Caco-2 (cell line): Measurements from ENCODE around the gene AGO3. TPM values are rescaled to one million over a fixed set of nuclear protein-coding genes. Genes with fewer than 3 reads are reported as not detected.

Source experiments
- BruUV-seq: library from RNA; stranded (reverse); fragments of 400-500 nt; replicated peaks from 2 replicates; lab custom pipeline; 2021; lab: Mats Ljungman, UMichigan
- CTCF ChIA-PET: fragments of 300-600 bp; sonication (Branson Sonifier 250); formaldehyde crosslinking; loops from one replicate; lab custom pipeline; 2022; ENCODE audit warnings: antibody characterized with exemption; lab: Charles Lee
- POLR2A ChIA-PET: fragments of 300-600 bp; sonication (Branson Sonifier 250); formaldehyde crosslinking; loops from one replicate; lab custom pipeline; 2022; ENCODE audit warnings: antibody characterized with exemption; lab: Charles Lee
- DNase-seq, 2 experiments: peaks; one replicate each; pipeline versions ENCODE4 v3.0.0 to v3.0.0-alpha.2; 2020 to 2022
- H3K27me3 ChIP-seq: replicated peaks from 2 replicates; pipeline ENCODE4 v1.6.0; 2011; ENCODE audit warnings: low read length; ENCODE audit not compliant: control insufficient read depth, insufficient read depth
- H3K36me3 ChIP-seq: 2 replicates; pipeline ENCODE4 v1.5.1; 2011; ENCODE audit warnings: low read length; ENCODE audit not compliant: control insufficient read depth, insufficient read depth
- H3K4me1 ChIP-seq: fragments of 250-450 bp; sonication (Bioruptor Pico); 2 replicates; pipeline ENCODE4 v1.5.1; 2020; ENCODE audit warnings: mild to moderate bottlenecking
- H3K4me3 ChIP-seq: 2 replicates; pipeline ENCODE4 v1.5.1; 2011; ENCODE audit warnings: low read depth, mild to moderate bottlenecking, control low read depth, low read length
- H3K9me3 ChIP-seq: fragments of 250-450 bp; sonication (Bioruptor Pico); 2 replicates; pipeline ENCODE4 v1.5.1; 2020; ENCODE audit warnings: mild to moderate bottlenecking, moderate library complexity
- H3K27ac Mint-ChIP-seq: one replicate; pipeline ENCODE4 v1.8.0; 2022; ENCODE audit warnings: mixed read lengths; ENCODE audit not compliant: unreplicated experiment
- H3K27me3 Mint-ChIP-seq: one replicate; pipeline ENCODE4 v1.8.0; 2022; ENCODE audit warnings: mixed read lengths; ENCODE audit not compliant: insufficient read depth, unreplicated experiment
- H3K36me3 Mint-ChIP-seq: one replicate; pipeline ENCODE4 v1.8.0; 2022; ENCODE audit warnings: mild to moderate bottlenecking, mixed read lengths; ENCODE audit not compliant: insufficient read depth, unreplicated experiment
- H3K4me1 Mint-ChIP-seq: one replicate; pipeline ENCODE4 v1.8.0; 2022; ENCODE audit warnings: low read depth, mixed read lengths; ENCODE audit not compliant: unreplicated experiment
- H3K4me3 Mint-ChIP-seq: one replicate; pipeline ENCODE4 v1.8.0; 2022; ENCODE audit warnings: mild to moderate bottlenecking, moderate library complexity, mixed read lengths; ENCODE audit not compliant: unreplicated experiment
- H3K9me3 Mint-ChIP-seq: one replicate; pipeline ENCODE4 v1.8.0; 2022; ENCODE audit warnings: mixed read lengths; ENCODE audit not compliant: unreplicated experiment
- CTCF ChIP-seq, 2 experiments: fragments of 200-600 bp in 1 of 2; IDR thresholded peaks; 1 replicate in 1 of 2; 2 replicates in 1 of 2; pipeline versions ENCODE4 v1.5.1 to v1.8.0; 2011 to 2022; ENCODE audit warnings: antibody characterized with exemption in 1 of 2, control low read depth in 1 of 2, inconsistent platforms in 1 of 2, low read depth in 1 of 2, low read length in 1 of 2, mild to moderate bottlenecking in 1 of 2, moderate library complexity in 1 of 2; ENCODE audit not compliant: insufficient read depth in 1 of 2, severe bottlenecking in 1 of 2, unreplicated experiment in 1 of 2
- intact Hi-C: fragments of 100-400 bp; cut with micrococcal nuclease; formaldehyde crosslinking; loops from one replicate; pipeline ENCODE4 v1.10.0; 2022; ENCODE audit not compliant: unreplicated experiment
- total RNA-seq: library from RNA; stranded (reverse); gene quantifications from 2 replicates; pipeline ENCODE4 v1.2.3, GENCODE V29; 2022

AGO3 gene
- total RNA-seq, 1 experiment from 2014 or later: 18.1 TPM

- Mint-ChIP-seq H3K4me3 (no peak overlapping the region), H3K27me3 (no peaks in the 10 kb centered on the region)
- CTCF ChIA-PET: no interaction called here
Measured at GRCh38 chr1:35935442-35936388, 4.8 kb downstream of the AGO3 start.

GRCh38 chr1:35936838-35937237 is 5.9 kb downstream of the AGO3 start:
- no peaks in the 10 kb centered on the region for H3K4me1 Mint-ChIP-seq
- Histone ChIP-seq H3K4me1 (peaks cover 6% of the 10 kb centered on the region; the same call in 1 of the 2 replicates), H3K4me3 (no peak overlapping the region), H3K9me3 (no peaks in the 10 kb centered on the region), H3K36me3 (no peaks in the 10 kb centered on the region), H3K27me3 (no peaks in the 10 kb centered on the region)
- no TSS peak for BruUV-seq
- H3K9me3 Mint-ChIP-seq: no peaks in the 10 kb centered on the region
- H3K27me3 Mint-ChIP-seq: no peaks in the 10 kb centered on the region
- ChIA-PET POLR2A (no interaction called here), CTCF (no interaction called here)
- no peak for TF ChIP-seq CTCF (IDR thresholded peaks at IDR 0.05; ENCODE audit: insufficient read depth in 1 of 2, low read depth in 1 of 2, low read length in 1 of 2, severe bottlenecking in 1 of 2, unreplicated experiment in 1 of 2)
- H3K36me3 Mint-ChIP-seq: peaks cover 5% of the 10 kb centered on the region
- DNase-seq: no peak
- intact Hi-C loops: no loop called here
- no peak overlapping the region for H3K4me3 Mint-ChIP-seq
- H3K27ac Mint-ChIP-seq: no peak overlapping the region

More at GRCh38 chr1:35935442-35936388, 4.8 kb downstream of the AGO3 start:
- Histone ChIP-seq H3K4me1 (peaks cover 6% of the 10 kb centered on the region; the same call in 1 of the 2 replicates), H3K4me3 (no peak overlapping the region), H3K9me3 (no peaks in the 10 kb centered on the region), H3K36me3 (no peaks in the 10 kb centered on the region), H3K27me3 (no peaks in the 10 kb centered on the region)
- intact Hi-C loops: no loop called here
- no peak for DNase-seq
- no TSS peak for BruUV-seq
- H3K36me3 Mint-ChIP-seq: peaks cover 3% of the 10 kb centered on the region
- POLR2A ChIA-PET: no interaction called here
- H3K9me3 Mint-ChIP-seq: no peaks in the 10 kb centered on the region
- TF ChIP-seq CTCF (IDR thresholded peaks at IDR 0.05; ENCODE audit: insufficient read depth in 1 of 2, low read depth in 1 of 2, low read length in 1 of 2, severe bottlenecking in 1 of 2, unreplicated experiment in 1 of 2): no peak
- H3K27ac Mint-ChIP-seq: no peak overlapping the region
- H3K4me1 Mint-ChIP-seq: no peaks in the 10 kb centered on the region

GRCh38 chr1:35939484-35939883 is 8.6 kb downstream of the AGO3 start:
- Mint-ChIP-seq H3K4me3 (no peak overlapping the region), H3K27ac (no peak overlapping the region), H3K9me3 (no peaks in the 10 kb centered on the region), H3K27me3 (no peaks in the 10 kb centered on the region), H3K4me1 (no peaks in the 10 kb centered on the region), H3K36me3 (peaks cover 5% of the 10 kb centered on the region)
- no TSS peak for BruUV-seq
- no peaks in the 10 kb centered on the region for H3K4me1 ChIP-seq
- no peak overlapping the region for H3K4me3 ChIP-seq
- no peaks in the 10 kb centered on the region for H3K9me3 ChIP-seq
- H3K36me3 ChIP-seq: no peaks in the 10 kb centered on the region
- ChIA-PET POLR2A (no interaction called here), CTCF (no interaction called here)
- no peak for DNase-seq
- intact Hi-C loops: no loop called here
- H3K27me3 ChIP-seq: no peaks in the 10 kb centered on the region
- TF ChIP-seq CTCF (IDR thresholded peaks at IDR 0.05; ENCODE audit: insufficient read depth in 1 of 2, low read depth in 1 of 2, low read length in 1 of 2, severe bottlenecking in 1 of 2, unreplicated experiment in 1 of 2): no peak
